ENCODE results near the gene LYSMD2.

GRCh38 chr15:51675234-51675633 lies 62.2 kb downstream of the LYSMD2 start:
- no peak for TF ChIP-seq CTCF (IDR thresholded peaks at IDR 0.05 in 8 of 11, conservative IDR thresholded peaks at IDR 0.05 in 3 of 11)
- no peak for TF ChIP-seq POLR2A (IDR thresholded peaks at IDR 0.05)
- no peak for TF ChIP-seq POLR2AphosphoS5 (IDR thresholded peaks at IDR 0.05)

Measured in spleen (tissue), 7 donors.